A549 (cell line): ENCODE data around the gene SFXN1.

ENCODE experiments used
- CBX8 ChIP-seq: fragments of 200-600 bp; sonication (generic); IDR thresholded peaks from 2 replicates; pipeline ENCODE4 v1.6.1; 2016
- CHD4 ChIP-seq: fragments of 200-600 bp; sonication (generic); IDR thresholded peaks from 2 replicates; pipeline ENCODE4 v1.6.1; 2016; ENCODE audit warnings: antibody characterized with exemption, mild to moderate bottlenecking, borderline replicate concordance
- EP300 ChIP-seq, 2 experiments: fragments of >200 bp; sonication (Bioruptor Twin); formaldehyde crosslinking; IDR thresholded peaks; 2 replicates in 1 of 2; 3 replicates in 1 of 2; pipeline ENCODE4 v1.6.1; 2016 to 2017
- ESRRA ChIP-seq: fragments of 150-350 bp; IDR thresholded peaks from 2 replicates; pipeline ENCODE4 v1.6.1; 2014; ENCODE audit warnings: mild to moderate bottlenecking, low read length, borderline replicate concordance
- KDM1A ChIP-seq: fragments of 200-600 bp; sonication (generic); IDR thresholded peaks from 2 replicates; pipeline ENCODE4 v1.6.1; 2016; ENCODE audit warnings: low read depth, mild to moderate bottlenecking
- RCOR1 ChIP-seq: fragments of 150-350 bp; IDR thresholded peaks from 2 replicates; pipeline ENCODE4 v1.6.1; 2014; ENCODE audit warnings: antibody characterized with exemption, low read length, low read depth
- TFCP2L1 ChIP-seq: fragments of 250-450 bp; sonication (Bioruptor Pico); IDR thresholded peaks from 2 replicates; pipeline ENCODE4 v1.5.0; 2021; ENCODE audit warnings: mild to moderate bottlenecking
- ZC3H11A ChIP-seq: fragments of 450-650 bp; IDR thresholded peaks from 2 replicates; pipeline ENCODE4 v1.6.1; 2014; ENCODE audit warnings: antibody characterized with exemption, mild to moderate bottlenecking
- TF ChIP-seq, protein P1 (sequence below): fragments of >200 bp; sonication (Bioruptor Twin); formaldehyde crosslinking; IDR thresholded peaks from 3 replicates; pipeline ENCODE4 v1.5.1; 2016
- TF ChIP-seq, protein P2 (sequence below): fragments of 250-450 bp; sonication (Bioruptor Pico); IDR thresholded peaks from 2 replicates; pipeline ENCODE4 v1.5.0; 2021; ENCODE audit warnings: mild to moderate bottlenecking, moderate library complexity, borderline replicate concordance
- TF ChIP-seq, protein P3 (sequence below): IDR thresholded peaks from 2 replicates; pipeline ENCODE4 v1.6.1; 2012
- TF ChIP-seq, protein P4 (sequence below): IDR thresholded peaks from 2 replicates; pipeline ENCODE4 v1.6.1; 2012
- TF ChIP-seq, protein P5 (sequence below): fragments of 200-600 bp; sonication (generic); IDR thresholded peaks from 2 replicates; pipeline ENCODE4 v1.6.1; 2016; ENCODE audit warnings: antibody characterized with exemption, mild to moderate bottlenecking, moderate library complexity

DNA sequence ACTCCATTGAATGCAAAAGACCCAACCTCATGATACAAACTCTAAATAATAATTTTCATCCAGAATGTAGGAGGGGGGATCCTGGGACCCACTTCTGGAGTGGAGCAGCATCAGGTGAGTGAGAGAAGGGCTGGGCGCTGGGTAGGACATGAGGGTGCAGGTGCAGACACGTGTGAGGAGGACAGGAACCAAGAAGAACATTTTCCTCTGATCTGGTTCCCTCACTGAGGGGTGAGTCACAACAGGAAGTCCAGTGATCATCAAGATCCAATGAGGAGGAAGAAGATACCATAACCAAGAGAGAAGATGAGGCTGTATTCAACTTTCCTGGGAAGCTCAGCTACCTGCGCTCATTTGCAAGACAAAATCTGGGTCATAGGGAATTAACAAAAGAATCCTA, 57.4 kb downstream of the SFXN1 start:
- TF ChIP-seq, protein P1, sequence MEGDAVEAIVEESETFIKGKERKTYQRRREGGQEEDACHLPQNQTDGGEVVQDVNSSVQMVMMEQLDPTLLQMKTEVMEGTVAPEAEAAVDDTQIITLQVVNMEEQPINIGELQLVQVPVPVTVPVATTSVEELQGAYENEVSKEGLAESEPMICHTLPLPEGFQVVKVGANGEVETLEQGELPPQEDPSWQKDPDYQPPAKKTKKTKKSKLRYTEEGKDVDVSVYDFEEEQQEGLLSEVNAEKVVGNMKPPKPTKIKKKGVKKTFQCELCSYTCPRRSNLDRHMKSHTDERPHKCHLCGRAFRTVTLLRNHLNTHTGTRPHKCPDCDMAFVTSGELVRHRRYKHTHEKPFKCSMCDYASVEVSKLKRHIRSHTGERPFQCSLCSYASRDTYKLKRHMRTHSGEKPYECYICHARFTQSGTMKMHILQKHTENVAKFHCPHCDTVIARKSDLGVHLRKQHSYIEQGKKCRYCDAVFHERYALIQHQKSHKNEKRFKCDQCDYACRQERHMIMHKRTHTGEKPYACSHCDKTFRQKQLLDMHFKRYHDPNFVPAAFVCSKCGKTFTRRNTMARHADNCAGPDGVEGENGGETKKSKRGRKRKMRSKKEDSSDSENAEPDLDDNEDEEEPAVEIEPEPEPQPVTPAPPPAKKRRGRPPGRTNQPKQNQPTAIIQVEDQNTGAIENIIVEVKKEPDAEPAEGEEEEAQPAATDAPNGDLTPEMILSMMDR = no peak
- no peak for TF ChIP-seq EP300 (IDR thresholded peaks at IDR 0.05)
- no peak for TF ChIP-seq CBX8
- TF ChIP-seq, protein P2, sequence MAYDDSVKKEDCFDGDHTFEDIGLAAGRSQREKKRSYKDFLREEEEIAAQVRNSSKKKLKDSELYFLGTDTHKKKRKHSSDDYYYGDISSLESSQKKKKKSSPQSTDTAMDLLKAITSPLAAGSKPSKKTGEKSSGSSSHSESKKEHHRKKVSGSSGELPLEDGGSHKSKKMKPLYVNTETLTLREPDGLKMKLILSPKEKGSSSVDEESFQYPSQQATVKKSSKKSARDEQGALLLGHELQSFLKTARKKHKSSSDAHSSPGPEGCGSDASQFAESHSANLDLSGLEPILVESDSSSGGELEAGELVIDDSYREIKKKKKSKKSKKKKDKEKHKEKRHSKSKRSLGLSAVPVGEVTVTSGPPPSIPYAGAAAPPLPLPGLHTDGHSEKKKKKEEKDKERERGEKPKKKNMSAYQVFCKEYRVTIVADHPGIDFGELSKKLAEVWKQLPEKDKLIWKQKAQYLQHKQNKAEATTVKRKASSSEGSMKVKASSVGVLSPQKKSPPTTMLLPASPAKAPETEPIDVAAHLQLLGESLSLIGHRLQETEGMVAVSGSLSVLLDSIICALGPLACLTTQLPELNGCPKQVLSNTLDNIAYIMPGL (CRISPR knock-in tag) = no peak
- TF ChIP-seq, protein P3, sequence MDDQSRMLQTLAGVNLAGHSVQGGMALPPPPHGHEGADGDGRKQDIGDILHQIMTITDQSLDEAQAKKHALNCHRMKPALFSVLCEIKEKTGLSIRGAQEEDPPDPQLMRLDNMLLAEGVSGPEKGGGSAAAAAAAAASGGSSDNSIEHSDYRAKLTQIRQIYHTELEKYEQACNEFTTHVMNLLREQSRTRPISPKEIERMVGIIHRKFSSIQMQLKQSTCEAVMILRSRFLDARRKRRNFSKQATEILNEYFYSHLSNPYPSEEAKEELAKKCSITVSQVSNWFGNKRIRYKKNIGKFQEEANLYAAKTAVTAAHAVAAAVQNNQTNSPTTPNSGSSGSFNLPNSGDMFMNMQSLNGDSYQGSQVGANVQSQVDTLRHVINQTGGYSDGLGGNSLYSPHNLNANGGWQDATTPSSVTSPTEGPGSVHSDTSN = no peak
- TF ChIP-seq ESRRA = no peak
- TF ChIP-seq TFCP2L1 (CRISPR knock-in tag) = no peak
- no peak for TF ChIP-seq CHD4
- TF ChIP-seq RCOR1 = no peak
- no peak for TF ChIP-seq ZC3H11A
- TF ChIP-seq, protein P4, sequence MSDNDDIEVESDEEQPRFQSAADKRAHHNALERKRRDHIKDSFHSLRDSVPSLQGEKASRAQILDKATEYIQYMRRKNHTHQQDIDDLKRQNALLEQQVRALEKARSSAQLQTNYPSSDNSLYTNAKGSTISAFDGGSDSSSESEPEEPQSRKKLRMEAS = no peak
- TF ChIP-seq KDM1A = no peak
- TF ChIP-seq, protein P5, sequence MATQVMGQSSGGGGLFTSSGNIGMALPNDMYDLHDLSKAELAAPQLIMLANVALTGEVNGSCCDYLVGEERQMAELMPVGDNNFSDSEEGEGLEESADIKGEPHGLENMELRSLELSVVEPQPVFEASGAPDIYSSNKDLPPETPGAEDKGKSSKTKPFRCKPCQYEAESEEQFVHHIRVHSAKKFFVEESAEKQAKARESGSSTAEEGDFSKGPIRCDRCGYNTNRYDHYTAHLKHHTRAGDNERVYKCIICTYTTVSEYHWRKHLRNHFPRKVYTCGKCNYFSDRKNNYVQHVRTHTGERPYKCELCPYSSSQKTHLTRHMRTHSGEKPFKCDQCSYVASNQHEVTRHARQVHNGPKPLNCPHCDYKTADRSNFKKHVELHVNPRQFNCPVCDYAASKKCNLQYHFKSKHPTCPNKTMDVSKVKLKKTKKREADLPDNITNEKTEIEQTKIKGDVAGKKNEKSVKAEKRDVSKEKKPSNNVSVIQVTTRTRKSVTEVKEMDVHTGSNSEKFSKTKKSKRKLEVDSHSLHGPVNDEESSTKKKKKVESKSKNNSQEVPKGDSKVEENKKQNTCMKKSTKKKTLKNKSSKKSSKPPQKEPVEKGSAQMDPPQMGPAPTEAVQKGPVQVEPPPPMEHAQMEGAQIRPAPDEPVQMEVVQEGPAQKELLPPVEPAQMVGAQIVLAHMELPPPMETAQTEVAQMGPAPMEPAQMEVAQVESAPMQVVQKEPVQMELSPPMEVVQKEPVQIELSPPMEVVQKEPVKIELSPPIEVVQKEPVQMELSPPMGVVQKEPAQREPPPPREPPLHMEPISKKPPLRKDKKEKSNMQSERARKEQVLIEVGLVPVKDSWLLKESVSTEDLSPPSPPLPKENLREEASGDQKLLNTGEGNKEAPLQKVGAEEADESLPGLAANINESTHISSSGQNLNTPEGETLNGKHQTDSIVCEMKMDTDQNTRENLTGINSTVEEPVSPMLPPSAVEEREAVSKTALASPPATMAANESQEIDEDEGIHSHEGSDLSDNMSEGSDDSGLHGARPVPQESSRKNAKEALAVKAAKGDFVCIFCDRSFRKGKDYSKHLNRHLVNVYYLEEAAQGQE = no peak
